GM21381 (cell line): ENCODE measurements around the gene EP400.

Experiments
- ATAC-seq: cut with Tn5 transposase; IDR thresholded peaks from one replicate; pipeline ENCODE4 v1.9.1; 2021; ENCODE audit warnings: mild to moderate bottlenecking, moderate library complexity; ENCODE audit not compliant: unreplicated experiment

EP400 gene

DNA sequence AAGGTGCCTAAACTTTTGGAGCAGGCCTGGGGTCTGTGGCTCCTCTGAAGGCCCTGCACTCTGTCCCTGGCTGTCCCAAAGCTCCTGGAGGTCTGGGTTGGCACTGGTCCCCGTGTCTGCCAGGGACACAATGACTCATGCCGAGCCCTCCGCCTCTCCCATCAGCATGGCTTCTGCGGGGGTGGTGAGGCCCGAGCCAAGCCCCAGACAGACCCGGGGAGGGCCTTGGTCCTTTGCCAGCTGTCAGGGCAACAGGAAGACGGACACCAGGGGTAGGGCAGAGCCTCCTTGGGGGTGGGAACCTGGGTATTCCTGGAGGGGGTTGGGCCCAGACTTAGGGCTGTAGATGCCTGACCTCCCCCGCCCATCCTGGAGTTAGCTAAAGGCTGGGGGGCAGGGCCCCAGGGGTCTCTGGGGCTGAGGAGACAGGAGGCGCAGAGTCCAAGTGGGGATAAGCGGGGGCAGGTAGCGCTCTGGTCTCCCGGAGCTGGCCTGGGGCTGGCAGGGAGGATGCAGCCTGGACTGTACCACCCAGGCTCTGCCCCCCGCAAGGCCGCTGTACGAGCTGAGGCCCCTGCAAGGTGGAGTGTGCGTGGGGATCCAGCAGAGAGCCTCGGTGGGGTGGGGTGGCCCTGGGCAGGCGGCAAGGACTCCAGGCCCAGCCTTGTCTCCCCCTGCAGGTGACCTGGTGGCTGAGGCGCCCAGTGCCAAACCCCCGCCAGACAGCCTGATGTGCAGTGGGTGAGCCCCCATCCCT lies 37.0 kb upstream of the EP400 start:
- ATAC-seq: no peak

DNA sequence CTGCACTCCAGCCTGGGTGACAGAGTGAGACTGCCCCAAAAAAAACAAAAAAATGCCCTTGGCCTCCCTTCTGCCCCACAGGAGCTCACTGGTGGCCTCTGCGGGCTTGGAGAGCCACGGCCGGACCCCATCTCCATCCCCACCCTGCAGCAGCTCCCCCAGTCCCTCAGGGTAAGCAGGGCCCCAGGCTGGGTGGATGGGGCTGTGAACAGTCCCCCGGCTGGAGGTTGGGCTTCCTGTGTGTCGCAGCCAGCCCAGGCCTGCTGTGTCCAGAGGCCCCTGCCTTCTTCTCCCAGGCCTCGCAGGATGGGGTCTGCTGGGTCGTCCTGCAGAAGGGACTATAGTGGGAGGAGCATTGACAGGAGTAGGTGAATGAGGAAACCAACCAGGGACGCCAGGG lies 36.1 kb upstream of the EP400 start:
- no peak for ATAC-seq

DNA sequence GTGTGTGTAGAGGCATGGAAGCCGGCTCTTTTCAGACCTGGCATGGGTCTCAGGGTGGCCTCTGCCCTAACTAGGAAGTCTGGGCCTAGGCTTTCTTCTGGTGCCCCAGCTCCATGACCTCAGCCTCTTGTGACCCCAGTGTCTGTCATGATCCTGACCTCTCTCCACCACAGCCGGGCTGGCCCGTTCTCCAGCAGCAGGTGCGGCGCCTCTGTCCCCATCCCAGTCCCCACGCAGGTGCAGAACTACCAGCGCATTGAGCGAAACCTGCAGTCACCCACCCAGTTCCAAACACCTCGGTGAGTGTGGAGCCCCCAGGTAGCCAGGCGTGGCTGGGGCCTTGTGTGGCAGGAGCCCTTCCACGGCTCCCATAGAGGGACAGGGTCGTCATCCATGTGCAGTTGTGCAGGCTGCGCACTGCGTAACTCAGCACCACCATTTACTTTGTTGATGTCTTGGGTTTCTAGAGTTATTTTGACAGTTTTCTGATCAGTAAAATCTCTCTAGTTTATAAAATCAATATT lies 35.5 kb upstream of the EP400 start:
- no peak for ATAC-seq

DNA sequence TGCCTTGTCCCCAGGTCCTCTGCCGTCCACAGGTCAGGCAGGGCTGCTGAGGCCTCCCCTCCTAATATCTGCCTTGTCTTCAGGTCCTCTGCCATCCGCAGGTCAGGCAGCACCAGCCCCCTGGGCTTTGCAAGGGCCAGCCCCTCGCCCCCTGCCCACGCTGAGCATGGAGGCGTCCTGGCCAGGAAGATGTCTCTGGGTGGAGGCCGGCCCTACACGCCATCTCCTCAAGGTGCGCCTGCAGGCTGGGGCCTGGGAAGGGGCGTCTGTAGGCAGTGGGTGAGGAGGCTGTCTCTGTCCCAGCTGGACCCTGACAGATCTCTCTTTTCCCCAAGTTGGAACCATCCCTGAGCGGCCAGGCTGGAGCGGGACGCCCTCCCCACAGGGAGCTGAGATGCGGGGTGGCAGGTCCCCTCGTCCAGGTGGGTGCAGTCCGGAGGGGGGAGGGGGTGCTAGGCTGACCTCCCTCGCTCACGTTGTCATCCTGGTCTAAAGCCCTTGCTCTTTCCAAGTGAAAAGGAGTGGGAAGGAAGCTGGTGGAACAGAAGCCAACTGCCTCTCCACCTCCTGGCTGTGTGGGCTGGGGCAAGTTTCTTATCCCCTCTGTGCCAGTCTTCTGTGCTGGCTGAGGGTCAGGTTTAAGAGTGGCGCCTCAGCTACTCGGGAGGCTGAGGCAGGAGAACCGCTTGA lies 34.6 kb upstream of the EP400 start:
- ATAC-seq: no peak

DNA sequence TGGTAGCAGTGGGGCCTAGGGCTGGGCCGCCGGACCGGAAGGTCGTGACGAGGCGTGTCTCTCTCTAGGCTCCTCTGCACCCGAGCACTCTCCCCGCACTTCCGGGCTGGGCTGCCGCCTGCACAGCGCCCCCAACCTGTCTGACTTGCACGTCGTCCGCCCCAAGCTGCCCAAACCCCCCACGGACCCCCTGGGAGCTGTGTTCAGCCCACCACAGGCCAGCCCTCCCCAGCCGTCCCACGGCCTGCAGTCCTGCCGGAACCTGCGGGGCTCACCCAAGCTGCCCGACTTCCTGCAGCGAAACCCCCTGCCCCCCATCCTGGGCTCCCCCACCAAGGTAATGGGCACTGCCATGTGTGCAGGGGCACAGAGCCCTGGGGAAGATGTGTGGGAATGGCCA lies 33.9 kb upstream of the EP400 start:
- no peak for ATAC-seq

DNA sequence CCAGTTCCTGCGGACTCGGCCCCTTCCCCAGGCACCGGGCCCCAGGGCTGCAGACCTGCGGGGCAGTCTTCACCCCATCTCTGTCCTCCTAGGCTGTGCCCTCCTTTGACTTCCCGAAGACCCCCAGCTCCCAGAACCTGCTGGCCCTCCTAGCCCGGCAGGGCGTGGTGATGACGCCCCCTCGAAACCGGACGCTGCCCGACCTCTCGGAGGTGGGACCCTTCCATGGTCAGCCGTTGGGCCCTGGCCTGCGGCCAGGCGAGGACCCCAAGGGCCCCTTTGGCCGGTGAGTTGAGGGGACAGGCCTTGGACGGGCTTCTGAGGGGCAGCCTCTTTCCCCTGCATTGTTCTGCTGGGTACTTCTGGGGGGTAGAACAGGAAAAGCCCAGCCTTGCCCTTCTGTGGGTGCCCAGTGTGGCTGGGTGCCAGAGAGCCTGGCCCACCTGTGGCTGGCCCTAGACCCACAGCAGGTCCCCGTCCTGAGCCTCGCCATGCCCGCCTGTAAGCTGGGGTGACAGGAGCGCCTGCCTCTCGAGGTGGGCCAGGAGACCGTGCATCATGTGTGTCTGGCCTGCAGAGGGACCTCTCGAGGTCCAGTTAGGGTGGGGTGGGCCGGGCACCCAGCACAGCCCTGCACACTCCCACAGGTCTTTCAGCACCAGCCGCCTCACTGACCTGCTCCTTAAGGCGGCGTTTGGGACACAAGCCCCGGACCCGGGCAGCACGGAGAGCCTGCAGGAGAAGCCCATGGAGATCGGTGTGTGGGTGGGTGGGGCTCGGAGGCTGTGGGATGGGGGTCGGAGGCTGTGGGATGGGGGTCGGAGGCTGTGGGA lies 33.2 kb upstream of the EP400 start:
- no peak for ATAC-seq

DNA sequence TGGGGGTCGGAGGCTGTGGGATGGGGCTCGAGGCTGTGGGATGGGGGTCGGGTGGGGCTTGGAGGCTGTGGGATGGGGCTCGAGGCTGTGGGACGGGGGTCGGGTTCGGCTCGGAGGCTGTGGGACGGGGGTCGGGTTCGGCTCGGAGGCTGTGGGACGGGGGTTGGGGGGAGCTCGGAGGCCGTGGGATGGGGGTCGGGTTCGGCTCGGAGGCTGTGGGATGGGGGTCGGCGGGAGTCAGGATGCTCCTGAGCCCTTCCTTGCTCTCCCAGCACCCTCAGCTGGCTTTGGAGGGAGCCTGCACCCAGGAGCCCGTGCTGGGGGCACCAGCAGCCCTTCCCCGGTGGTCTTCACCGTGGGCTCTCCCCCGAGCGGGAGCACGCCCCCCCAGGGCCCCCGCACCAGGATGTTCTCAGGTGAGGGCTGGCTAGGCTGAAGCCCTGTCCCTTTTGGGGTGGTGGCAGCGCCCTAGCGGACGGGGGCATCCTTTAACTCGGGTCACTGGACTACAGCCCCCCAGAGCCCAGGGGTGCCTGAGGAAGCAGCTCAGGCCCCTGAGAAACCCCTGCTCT lies 32.5 kb upstream of the EP400 start:
- ATAC-seq: no peak

DNA sequence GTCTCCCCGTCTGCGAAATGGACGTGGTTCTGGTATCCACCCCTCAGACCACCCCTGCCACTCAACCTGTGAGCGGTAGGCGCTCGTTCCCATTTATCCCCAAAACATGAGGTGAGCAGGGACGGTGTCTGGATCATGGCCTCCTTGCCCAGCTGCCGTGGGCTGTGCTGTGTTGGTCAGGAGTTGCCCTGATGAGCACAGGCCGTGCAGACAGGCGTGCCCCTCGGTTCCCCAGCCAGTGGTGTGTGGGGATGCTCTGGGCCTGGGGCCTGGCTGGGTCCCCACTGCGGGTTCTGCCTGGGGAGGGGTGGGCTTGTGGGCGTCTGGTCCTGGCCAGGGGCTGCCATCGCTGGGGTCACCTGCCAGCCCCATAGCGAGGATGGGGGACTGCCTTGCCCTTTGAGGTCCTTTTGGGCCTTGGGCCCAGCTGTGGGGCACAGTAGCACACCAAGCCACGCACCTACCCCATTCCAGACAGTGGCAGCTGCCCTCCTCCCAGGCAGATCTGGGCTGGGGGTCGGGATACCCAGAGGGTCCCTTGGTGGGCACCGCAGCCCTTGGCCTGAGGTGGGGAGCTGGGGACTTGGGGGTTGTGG lies 31.9 kb upstream of the EP400 start:
- ATAC-seq: no peak

DNA sequence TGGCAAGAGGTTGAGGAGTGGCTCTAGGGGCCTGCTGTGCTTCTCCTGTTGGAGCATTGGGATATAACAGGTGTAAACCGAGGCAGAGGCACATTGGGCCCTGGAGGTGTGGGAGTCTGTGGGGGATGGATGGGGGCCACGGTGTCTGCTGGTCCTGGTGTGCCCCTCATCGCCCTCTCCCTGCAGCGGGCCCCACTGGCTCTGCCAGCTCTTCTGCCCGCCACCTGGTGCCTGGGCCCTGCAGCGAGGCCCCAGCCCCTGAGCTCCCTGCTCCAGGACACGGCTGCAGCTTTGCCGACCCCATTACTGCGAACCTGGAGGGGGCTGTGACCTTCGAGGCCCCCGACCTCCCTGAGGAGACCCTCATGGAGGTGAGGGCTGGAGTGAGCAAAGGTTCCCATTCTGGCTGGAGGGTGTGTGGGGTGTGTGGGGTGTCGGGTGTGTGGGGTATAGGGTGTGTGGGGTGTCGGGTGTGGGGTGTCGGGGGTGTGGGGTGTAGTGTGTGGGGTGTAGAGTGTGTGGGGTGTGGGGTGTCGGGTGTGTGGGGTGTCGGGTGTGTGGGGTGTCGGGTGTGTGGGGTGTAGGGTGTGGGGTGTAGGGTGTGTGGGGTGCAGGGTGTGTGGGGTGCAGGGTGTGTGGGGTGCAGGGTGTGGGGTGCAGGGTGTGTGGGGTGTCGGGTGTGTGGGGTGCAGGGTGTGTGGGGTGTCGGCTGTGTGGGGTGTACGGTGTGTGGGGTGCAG lies 31.3 kb upstream of the EP400 start:
- ATAC-seq: no peak

DNA sequence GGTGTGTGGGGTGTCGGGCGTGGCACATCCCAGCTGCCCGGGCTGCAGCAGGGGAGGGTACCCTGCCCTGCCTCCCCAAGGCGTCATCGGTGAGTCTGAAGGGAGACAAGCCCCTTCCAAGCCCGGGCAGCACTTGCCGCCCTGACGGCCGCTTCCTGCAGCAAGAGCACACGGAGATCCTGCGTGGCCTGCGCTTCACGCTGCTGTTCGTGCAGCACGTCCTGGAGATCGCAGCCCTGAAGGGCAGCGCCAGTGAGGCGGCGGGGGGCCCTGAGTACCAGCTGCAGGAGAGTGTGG lies 30.7 kb upstream of the EP400 start:
- ATAC-seq: no peak

DNA sequence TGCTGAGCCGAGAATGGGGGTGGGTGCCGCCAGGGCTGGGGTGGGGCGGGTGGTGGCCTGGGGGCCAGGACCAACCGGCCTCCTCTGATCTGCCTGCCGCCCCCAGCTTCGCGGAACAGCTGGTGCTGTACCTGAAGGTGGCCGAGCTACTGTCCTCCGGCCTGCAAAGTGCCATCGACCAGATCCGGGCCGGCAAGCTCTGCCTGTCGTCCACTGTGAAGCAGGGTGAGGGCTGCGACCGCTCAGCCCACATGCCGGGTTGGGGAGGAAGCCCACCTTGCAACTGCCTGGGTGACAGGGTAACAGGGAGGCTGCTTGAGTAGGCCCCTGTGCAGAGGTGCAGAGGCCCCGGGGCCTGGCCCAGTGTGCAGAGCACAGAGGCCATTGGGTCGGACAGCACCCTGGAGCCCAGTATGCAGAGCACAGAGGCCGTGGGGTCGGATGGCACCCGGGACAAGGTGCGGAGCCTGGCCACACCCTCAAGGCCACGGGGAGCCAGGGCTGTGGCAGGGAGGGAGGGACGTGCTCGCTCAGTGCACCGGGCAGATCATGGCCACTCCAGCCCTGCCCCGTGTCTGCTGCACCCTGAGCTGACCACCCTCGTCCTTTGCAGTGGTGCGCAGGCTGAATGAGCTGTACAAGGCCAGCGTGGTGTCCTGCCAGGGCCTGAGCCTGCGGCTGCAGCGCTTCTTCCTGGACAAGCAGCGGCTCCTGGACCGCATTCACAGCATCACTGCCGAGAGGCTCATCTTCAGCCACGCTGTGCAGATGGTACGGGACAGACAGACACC lies 30.2 kb upstream of the EP400 start:
- ATAC-seq: no peak

DNA sequence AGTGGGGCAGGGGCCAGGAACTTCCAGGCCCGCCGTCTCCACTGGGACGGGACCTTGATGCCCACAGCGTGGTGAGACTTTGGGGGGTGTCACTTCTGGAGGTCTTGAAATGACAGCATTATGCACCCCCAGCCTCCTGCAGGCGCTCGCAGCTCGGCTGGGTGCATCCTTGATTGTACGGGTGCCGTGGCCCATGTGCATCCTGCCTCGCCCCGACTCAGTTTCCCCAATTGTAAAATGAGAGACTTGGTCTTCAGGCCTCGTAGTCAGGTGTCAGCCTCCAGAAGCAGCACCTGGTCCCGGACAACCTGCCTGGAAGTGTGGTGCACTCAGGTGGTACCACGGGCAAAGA lies 29.6 kb upstream of the EP400 start:
- ATAC-seq: no peak

DNA sequence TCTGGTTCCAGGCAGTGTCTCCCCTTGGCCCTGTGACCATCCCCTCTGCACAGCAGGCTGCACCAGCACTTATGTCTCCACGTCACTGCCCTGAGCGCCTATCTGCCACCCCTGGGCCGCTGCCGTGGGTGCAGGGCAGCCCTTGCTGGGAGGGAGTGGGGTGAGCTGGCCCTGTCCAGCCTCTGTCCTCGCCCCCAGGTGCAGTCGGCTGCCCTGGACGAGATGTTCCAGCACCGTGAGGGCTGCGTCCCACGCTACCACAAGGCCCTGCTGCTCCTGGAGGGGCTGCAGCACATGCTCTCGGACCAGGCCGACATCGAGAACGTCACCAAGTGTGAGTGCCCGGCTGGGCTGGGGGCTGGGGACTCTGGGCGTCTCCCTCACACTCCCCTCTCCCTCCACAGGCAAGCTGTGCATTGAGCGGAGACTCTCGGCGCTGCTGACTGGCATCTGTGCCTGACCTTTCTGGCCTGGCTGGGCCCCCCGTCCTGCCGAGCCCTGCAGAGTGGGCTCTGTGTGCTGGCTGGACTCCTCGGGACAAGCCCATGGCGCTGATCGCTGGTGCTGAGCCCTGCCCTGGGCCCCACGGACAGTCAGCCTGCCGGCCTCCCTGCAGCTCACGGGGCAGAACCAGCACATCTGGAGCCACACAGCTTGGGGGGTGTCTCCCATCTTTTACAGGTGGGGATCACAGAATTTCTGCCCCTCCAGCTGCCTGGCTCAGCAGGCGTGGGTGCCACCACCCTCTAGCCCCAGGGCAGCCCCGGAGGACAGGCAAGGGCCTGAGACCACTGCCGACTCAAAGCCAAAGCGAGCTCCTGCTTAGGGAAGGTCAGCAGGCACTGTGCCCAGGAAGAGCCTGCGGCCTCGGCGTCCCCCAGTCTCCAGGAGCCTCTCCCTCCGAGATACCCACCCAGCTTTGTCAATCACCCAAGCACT lies 28.6 kb upstream of the EP400 start:
- no peak for ATAC-seq

DNA sequence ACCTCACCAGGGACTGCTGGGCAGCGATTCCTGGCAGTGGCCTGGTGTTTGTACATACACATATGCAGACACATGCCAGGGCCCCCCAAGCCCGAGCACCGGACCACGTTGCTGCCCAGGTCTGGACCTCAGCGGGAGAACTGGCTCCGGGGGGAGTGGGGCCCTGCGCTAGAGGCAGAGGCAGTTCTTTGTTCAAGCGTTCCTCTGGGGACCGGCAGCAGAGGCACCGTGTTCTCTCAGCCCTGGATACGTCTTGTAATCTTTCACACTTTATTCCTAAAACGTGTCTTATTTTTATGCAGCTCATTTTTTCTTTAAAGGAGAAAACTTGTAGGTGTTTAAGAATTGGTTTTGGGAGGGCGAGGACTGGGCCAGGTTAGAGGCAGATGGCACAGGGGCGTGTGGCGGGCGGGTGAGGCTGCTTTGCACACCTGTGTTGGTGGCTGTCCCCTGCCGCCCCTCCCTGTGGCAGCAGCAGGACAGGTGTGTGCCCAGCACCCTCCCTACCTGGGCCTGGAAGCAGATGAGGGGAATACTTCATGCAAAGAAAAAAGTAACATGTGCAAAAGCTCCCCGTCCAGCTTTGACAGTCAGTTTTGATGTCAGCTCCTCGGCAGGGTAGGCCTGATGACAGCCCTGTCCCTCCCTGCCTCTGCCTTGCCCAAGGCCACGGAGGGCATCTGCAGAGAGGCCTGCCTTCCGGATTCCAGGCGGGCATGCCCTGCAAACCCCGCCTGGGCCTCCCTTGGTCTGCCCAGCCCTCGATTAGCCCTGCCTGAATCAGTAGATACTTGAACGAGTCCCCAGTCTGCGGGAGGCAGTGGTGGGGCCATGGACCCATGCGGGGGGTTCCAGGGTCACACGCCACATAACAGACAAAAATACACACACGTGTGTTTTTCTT lies 27.6 kb upstream of the EP400 start:
- no peak for ATAC-seq

DNA sequence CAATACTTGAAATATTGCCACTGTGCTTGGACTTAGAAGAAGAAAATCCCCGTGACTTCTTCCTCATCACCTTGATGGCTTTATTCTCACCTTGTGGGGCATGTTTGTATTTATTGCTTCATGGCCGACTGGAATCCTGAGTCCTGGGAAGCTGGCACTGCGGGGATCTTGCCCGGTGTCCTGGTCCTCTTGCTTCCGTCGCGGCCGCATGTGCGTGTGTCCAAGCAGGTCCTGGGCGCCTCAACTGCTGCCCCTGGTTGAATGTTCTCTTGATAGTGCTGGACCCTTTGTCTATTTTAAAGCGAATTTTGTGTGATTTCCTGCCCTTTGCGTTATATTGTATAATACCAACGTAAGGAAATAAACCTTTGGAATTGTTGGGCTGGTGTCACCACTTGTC lies 27.0 kb upstream of the EP400 start:
- no peak for ATAC-seq

DNA sequence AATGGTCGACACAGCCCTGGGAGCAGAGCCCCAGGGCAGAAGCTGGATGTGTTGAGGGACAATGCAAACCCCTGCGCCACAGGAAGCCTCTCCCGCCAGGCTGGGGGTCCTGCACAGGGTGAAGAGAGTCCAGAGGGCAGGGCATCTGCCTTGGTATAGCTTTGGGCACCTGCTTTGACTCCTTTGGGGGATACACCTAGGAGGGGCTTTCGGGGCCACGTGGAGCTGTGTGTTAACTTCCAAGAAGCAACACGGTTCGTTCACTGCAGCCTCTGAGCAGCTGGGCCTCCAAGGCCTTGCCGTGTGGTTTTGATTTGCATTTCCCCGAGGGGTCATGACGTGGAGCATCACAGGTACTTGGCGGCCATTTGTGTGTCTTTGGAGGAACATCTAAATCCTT lies 26.5 kb upstream of the EP400 start:
- peak; percentile 77 for ATAC-seq
